CD4-positive, alpha-beta T cell treated with Interleukin-15 for 1 hour (primary cell): ENCODE results near the gene ZC3H13.
A peak's percentile ranks its signal among the peaks of the same experiment; 100 is the strongest.

Experiments
- DNase-seq: peaks from one replicate; pipeline ENCODE4 v3.0.0-alpha.2; 2020

The ZC3H13 gene, protein sequence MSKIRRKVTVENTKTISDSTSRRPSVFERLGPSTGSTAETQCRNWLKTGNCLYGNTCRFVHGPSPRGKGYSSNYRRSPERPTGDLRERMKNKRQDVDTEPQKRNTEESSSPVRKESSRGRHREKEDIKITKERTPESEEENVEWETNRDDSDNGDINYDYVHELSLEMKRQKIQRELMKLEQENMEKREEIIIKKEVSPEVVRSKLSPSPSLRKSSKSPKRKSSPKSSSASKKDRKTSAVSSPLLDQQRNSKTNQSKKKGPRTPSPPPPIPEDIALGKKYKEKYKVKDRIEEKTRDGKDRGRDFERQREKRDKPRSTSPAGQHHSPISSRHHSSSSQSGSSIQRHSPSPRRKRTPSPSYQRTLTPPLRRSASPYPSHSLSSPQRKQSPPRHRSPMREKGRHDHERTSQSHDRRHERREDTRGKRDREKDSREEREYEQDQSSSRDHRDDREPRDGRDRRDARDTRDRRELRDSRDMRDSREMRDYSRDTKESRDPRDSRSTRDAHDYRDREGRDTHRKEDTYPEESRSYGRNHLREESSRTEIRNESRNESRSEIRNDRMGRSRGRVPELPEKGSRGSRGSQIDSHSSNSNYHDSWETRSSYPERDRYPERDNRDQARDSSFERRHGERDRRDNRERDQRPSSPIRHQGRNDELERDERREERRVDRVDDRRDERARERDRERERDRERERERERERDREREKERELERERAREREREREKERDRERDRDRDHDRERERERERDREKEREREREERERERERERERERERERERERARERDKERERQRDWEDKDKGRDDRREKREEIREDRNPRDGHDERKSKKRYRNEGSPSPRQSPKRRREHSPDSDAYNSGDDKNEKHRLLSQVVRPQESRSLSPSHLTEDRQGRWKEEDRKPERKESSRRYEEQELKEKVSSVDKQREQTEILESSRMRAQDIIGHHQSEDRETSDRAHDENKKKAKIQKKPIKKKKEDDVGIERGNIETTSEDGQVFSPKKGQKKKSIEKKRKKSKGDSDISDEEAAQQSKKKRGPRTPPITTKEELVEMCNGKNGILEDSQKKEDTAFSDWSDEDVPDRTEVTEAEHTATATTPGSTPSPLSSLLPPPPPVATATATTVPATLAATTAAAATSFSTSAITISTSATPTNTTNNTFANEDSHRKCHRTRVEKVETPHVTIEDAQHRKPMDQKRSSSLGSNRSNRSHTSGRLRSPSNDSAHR (N-terminal part only)

DNA sequence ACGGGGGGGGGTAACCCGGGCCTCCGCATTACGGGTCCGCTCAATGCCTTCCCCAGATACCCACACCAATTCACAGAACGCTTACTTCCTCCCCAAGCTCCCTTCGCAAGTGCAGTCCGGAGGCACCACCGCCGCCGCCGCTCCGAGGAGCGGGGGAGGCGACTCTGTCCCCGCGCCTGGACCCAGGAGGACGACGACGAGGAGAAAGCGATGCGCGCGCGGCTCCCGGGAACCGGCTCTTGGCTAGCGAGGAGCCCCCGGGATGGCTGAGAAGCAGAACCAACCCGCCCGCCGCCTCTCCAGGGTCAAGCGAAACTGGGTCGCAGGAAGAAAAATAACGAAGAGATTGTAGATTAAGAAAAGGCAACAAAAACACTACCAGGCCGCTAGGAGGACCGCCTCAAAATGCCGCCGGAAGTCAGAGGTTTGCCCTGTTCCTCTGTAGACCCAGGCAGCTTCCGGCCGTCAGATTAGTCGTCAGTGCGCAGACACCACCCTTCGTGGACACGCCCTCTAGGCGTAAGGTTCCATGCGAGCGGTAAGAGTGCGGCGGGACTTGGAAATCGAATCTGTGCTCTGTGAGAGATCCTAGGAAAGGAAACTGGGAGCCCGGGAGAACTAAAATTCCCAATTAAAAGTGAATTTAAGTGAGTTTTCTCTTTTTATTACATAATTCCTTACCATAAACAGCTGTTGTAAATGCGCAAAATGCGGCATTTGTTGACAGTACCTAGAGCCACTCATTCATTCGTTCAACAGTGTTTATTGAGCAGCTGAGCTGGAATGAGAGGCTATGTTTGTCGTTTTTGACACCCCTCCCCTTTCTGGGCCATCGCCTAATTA is at the start of gene ZC3H13:
Gene ZC3H13 (minus strand): TSS at position 428 of the 843 bp plus-strand sequence. CDS start 7,239 bp downstream, outside the sequence.
- DNase-seq, result peak; percentile 93

DNA sequence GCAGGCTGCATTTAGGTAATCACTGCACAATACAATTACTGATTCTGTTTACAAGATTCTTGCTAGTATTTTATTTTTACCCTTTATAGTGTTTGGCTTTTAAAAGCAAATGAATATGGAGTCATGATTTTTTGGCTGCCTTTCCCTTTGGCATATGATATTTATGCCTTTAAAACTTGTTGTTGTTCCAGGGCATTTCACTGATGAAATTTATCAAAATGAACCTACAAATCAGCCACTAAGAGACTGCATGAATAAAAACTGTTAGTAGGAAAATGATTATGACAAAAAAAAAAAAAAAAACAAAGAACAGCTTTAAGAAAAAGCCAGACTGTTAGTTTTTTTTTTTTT is 49.7 kb upstream of the ZC3H13 start:
- DNase-seq, result no peak

DNA sequence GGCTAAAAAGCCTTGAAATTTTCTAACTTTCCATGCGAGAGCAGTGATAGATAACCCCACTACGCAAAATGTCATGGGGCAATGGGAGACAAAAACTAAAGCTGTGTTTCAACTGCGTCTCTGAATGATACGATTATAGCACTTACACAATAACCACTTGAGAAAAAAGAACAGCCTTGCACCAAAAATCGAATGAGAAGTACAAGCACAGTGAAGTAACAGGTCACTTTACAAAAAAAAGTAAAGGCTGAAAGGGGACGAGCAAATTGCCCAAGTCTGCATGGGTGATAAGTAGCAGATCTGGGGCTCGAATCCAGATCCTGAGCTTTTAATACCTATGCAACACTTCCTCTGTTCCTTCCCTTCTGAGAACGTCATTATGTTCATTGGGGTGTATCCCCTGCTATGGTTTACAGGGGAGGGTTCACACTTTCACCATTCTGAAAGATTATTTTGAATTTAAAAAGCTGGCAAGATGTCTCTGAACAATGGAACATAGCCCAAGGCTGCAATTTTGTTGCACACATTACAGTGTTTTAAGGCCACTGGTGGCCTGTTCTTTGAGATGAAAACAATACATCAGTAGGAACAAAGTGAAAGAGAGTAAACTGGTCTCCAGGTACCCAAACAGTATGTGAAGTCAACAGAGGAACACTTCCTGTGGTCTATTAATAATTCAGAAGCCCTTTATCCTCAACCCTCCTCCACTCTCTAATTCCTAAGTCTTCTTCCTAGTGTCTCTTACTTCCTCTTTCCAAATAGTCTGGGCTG is 49.1 kb upstream of the ZC3H13 start:
- DNase-seq, result no peak

DNA sequence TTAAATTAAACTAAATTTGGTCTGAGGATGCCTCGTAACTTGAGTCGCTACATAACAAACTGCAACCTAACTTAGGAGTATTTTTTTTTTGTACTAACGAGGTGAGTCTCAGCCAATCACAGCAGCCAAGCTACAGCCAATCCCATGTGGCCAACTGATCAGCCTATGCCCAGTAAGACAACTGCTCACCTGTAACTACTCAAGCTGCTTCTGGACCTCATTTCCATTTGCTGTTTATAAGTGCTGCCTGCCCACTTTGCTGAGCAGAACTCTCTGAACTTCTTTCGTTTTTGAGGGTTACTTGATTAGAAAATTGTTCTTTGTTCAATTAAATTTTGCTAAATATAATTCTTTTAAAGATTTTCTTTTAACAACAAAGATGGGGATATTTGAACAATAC is 48.5 kb upstream of the ZC3H13 start:
- DNase-seq, result no peak

DNA sequence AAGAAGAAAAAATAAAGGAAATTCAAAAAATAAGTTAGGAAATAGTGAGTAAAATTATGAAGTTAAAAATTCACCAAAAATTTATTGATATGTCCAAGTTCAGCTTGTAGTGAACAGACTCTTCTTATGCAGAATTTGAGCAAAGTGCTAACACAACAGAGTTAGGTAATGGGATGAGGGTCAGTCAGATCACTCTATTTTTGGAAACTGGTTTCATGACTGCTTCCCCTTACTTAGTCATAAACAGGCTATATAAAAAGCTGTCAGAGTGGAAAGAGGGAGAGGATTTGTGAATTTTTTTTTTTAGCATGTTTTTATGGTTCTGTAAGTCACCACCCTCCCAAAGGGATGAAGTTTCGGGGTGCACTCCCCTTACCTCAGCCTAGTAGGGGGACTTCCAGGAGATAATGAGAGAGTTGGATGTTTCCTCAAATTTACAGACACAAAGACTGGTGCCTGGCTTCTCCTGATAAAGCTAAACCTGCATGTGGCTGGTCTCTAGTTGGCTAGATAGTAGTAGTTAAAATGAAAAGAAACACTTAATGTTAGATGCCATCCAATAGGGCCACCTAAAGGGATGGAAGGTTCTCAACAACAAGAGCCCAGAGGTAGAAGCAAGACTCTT is 47.8 kb upstream of the ZC3H13 start:
- no peak for DNase-seq

DNA sequence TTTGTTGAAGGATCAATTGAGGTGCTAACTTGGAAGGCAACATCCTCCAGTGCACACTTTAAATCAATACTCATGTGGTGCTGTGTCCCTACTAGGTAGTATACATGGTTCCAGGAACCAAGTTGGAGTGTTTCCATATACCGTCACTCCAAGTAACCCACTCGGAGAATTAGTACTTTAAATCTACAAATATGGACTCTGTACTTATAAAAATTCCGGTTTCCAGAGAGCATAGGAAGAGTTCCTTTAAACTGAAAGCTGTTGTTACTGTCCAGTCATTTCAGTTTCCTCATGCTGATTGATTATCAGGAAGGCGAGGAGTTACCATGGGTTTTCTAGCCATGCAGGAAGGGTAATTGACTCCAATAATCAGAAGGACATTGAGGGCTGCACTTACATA is 45.1 kb upstream of the ZC3H13 start:
- DNase-seq, result no peak

DNA sequence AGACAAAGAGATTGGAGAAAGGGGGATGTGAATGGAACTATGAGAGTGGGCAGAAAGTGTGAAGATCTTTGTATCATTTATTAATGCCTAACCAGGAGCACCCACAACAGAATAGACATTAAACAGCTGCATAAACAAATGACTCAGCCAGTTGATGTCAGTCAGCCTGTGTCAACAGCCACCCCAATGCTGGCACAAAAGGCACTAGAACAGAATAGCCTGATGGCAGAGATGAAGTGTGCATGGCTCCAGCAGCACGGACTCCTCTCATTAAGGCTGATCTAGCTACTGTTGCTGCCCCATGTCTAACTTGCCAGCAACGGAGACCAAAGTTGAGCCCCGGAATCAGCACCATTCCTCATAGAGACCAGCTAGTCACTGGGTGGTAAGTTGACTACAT is 44.5 kb upstream of the ZC3H13 start:
- no peak for DNase-seq

DNA sequence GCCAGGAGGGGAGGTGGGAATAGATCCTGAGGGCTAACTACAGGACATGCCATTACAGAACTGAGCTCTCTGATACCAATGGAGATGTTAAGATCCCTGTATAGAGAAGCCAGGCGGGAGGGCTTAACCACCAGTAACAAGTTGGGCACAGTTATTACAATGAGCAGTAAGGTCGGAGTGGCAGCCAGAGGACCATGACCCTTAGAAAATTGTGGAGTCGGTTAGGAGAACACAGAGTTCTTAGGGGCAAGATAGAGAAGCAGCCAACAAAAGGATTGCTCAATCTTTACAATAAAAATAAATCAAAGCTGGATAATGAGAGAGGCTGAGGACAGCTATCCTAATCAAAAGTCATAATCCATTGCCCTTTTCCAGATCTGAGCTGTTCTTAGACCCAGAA is 41.9 kb upstream of the ZC3H13 start:
- no peak for DNase-seq

DNA sequence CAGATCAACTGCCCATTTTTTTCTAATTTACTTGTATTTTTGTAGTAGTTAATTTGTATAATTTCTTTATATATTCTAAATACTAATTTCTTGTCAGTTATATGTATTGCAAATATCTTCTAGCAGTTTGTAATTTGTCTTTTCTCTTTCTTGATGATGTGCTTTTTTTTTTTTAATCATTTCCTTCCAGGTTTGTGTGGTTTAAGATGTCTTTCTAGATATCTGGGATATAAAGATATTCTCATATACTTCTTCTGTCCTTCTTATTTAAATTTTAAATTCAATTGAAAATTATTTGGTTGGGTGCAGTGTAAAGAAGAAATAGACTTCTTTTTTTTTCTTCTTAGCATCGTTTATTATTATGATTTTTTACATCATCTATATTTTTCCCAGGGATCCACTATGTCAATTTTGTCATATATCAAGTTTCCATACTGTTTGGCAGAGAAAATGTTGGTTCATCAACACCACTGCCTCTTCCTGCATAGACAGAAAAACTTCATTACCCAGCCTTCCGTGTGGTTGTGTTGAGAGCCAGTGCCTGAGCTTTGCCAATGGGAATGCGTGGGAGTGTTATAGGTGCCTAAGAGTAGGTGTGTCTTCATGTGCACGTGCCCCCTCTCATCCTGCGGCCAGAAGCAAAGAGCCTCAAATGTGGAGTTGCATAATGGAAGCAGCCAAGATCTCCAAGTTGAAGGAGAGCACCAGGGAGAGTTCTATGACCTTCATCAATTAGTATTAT is 36.4 kb upstream of the ZC3H13 start:
- DNase-seq, result no peak

DNA sequence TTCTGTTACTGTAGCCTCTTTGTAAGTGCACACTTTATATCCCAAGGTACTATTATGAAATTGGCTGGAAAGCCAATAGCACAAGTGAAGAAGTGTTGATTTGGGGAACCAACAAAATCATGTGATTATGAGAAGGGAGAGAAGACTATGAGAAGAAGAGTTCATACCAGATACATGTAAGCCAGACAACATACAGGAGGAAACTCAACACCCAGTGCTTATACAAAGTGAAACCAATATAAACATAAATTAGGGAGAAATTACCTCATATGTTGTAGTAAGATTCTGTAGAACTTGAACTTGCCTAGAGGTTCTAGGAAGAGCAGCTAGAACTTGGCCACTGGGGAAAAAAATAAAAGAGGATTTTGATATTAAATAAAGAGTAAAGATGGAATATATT is 34.9 kb upstream of the ZC3H13 start:
- no peak for DNase-seq

DNA sequence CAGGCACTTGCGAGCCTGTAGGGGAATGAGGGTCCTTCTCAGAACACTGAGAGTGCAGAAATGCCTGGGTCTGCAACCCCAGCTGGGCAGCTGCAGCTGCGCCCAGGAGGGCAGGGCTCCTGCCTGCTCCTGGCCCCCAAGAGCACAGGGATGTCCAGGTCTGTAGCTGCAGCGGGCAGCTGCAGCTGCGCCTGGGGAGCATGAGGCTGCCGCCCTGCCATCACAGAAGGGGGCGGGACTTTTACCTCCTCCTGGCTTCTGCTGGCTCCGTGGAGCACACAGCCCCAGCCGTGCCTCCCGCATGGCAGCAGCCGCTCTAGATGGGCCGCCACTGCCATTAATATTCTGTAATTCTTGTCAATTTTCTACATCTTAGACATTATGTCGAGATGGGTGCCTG is 34.4 kb upstream of the ZC3H13 start:
- no peak for DNase-seq

DNA sequence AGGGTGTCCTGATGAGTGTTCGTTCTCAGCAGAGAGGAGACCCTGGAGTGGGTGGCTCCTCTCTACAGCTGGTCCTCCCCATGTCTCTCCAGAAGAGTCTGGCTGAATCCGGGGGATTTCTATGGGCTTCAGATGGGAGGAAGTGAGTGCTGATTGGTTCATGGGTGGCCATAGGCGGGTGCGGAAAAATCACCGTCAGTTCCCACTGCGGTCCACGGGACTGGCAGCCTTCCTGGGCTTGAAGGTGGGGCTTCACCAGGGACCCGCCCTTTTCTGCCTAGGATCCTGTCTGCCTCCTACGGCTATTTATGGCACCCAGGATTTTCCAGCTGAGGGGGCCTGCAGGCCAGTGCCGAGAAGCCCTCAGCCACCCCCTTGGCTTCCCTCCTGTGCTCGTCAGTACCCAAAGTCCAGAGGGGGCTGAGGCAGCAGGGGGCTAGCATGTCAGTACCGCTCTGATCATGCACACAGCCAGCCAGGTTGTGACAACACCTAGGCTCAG is 33.9 kb upstream of the ZC3H13 start:
- no peak for DNase-seq

DNA sequence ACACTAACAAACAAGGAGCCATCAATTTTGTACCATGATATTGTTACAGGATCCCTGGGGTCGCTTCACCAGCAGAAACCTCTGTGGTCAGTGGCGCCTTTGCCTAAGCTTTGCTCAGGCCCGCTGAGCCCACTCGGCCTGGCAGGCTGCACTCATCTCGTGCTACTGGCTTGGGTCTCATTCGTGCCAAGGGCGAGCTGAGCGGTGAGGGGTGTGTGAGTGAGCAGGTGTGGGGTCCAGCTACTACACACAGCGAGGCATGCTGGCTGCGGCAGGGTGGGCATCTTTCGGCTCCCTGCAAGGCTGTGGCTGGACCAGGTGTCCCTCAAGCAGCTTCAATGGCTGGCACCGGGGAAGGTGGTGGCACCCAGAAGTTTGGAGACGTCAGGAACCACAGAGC is 33.2 kb upstream of the ZC3H13 start:
- DNase-seq, result no peak

DNA sequence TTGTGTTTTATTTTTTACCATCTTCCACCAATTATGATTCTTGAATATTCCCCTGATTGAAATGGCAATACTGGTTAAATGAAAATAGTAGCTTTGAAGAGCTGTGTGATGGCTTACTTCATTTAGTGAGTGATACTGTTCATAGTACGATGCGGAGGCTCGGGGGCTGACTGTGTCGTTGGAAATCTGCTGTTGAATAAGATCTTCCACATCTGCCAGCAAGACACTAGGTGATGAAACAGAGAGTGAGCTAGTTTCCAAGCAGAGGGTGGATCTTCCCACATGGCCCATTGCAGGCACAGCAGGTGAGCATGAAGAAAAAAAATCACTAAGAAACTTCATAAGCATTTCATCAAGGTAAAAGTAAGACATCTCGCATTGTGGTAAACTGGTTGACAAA is 29.8 kb upstream of the ZC3H13 start:
- no peak for DNase-seq

DNA sequence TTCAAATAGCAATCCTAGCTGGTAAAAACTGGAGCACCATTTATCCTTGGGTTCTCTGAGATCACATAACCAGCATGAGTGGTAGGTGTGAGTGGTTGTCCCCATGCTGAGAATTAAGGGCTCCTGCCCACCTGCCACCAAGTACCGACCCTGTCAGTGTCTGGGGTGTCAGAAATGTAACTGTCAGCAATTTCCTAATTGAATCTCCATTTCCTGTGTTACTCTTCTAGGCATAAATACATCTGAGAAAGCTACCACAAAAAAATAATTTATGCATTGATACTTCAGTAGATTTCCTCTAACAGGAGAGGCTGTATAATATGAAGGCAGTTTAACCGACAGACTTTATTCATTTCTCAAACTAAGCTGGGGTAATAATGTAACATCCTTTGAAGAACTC is 27.2 kb upstream of the ZC3H13 start:
- no peak for DNase-seq

DNA sequence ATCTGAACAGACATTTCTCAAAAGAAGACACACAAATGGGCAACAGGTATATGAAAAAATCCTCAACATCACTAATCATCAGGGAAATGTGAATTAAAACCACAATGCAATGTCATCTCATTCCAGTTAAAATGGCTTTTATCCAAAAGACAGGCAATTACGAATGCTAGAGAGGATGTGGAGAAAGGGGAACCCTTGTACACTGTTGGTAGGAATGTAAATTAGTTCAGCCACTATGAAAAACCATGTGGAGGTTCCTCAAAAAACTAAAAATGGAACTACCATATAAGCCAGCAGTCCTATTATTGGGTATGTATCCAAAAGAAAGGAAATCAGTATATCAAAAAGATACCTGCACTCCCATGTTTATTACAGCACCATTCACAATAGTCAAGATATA is 24.7 kb upstream of the ZC3H13 start:
- no peak for DNase-seq

DNA sequence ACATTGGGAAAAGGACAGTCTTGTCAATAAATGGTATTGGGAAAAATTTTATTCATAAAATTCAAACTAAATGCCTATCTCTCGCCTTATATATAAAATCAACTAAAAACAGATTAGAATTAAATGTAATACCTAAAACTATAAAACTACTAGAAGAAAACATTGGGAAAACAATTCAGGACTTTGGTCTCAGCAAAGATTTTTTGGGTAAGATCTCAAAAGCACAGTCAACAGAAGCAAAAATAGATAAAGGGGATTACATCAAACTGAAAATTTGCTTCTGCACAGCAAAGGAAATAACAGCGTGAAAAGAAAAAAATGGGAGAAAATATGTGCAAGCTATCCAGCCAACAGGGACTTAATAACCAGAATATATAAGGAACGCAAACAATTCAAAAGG is 24.3 kb upstream of the ZC3H13 start:
- no peak for DNase-seq

DNA sequence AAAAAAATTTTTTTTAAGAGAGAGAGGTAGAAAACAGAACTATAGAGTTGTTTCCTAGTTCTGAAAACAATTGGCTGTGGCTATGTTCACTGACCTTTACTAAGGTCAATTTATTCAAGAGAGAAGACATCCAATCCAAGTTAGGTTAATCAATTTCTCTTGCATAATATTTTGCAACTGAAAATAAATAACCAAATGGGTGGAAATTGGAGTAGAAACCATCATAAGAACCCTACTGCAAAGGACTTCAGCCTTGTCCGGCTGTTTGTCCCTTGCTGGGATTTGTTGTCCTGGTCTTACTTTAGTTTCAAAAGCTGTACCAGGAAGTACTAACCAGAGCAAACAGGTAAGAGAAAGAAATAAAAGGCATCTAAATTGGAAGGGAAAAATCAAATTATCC is 23.3 kb upstream of the ZC3H13 start:
- DNase-seq, result no peak

DNA sequence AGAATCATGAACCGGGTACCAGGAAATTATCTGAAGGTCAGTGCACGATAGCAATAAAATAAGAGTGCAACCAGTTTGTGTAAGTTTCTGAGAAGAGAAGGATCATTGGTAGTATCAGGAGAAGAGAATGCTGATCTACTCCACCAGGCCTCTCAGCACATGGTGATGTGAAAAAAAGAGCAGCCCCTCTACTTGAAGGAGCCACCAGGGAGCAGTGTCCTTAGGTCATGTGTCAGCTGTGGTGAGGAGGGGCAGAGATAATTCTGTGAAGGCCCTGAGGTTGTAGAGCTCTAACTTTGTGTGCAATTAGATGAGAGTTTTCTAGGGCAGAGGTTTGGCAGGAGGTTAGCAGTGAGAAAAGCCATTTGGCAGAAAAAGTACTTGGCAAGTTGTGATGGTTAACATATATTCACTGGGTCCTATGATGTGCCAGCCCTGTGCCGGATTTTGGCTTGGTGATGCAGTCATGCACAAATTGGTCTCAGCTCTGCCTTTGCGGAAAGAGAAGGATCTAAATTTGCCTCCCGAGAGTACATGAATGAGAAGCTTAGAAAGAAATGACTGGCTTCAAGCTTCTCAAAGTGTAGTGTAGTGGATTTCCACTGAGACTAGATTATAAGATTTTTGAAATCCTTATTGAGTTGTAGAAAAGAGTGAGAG is 19.2 kb upstream of the ZC3H13 start:
- no peak for DNase-seq

DNA sequence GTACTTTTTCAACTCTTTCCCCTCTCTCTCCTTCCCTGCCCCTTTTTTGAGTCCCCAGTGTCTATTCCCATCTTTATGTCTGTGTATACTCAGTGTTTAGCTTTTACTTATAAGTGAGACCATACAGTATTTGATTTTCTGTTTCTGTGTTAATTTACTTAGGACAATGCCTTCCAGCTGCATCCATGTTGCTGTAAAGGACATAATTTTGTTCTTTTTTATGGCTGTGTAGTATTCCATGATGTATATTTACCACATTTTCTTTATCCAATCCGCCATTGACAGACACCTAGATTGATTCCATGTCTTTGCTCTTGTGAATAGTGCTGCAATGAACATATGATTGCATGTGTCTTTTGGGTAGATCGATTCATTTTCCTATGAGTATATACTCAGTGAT is 10.7 kb upstream of the ZC3H13 start:
- no peak for DNase-seq
